ENCODE results near the gene USP17L19. TPM values are rescaled to one million over a fixed set of nuclear protein-coding genes. Genes with fewer than 3 reads are reported as not detected.
"Not testable (repeated sequence)": the region's sequence is repeated elsewhere in the genome, so short reads cannot be mapped to it uniquely, and the experiment has no call there.

USP17L19 gene, protein sequence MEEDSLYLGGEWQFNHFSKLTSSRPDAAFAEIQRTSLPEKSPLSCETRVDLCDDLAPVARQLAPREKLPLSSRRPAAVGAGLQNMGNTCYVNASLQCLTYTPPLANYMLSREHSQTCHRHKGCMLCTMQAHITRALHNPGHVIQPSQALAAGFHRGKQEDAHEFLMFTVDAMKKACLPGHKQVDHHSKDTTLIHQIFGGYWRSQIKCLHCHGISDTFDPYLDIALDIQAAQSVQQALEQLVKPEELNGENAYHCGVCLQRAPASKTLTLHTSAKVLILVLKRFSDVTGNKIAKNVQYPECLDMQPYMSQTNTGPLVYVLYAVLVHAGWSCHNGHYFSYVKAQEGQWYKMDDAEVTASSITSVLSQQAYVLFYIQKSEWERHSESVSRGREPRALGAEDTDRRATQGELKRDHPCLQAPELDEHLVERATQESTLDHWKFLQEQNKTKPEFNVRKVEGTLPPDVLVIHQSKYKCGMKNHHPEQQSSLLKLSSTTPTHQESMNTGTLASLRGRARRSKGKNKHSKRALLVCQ
- total RNA-seq (2022) (not detected in 2 replicates), Bru-seq, nascent RNA (not detected), BruChase-seq, experiment 1, labeled RNA remaining after a 6-hour chase (not detected), BruChase-seq, experiment 2, labeled RNA remaining after a 2-hour chase (not detected)
- long read RNA-seq, result 0 reads

DNA sequence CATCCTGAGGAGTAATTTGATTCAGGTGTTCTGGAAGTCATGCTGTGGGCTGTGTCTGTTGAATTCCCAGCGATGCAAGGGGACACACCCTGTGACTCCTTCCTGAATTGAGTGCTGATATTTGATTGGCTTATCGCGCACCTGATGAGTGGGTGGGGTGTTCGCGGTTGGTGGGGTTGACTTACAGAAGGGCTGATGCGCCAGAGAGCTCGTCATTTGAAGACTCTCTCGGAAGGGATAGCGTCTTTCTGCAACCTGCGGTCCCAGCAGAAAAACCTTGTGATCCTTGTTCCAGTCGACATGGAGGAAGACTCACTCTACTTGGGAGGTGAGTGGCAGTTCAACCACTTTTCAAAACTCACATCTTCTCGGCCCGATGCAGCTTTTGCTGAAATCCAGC lies at the start of gene USP17L19:
USP17L19 (plus strand) TSS at position 301 of the 400 bp plus-strand sequence; CDS start at position 301, 0 bp downstream.
- H3K36me3 Mint-ChIP-seq (ENCODE audit: insufficient read depth, unreplicated experiment); CTCF ChIA-PET; DNase-seq (ENCODE audit: unreplicated experiment); H3K4me3 Mint-ChIP-seq (ENCODE audit: unreplicated experiment); H3K27ac Mint-ChIP-seq (ENCODE audit: low read depth, unreplicated experiment); H3K9me3 Mint-ChIP-seq (ENCODE audit: unreplicated experiment); BruUV-seq (replicated peaks); intact Hi-C loops (cut with micrococcal nuclease); H3K4me1 Mint-ChIP-seq (ENCODE audit: insufficient read depth, unreplicated experiment); POLR2A ChIA-PET; H3K27me3 Mint-ChIP-seq (ENCODE audit: insufficient read depth, unreplicated experiment): not testable (repeated sequence)

DNA sequence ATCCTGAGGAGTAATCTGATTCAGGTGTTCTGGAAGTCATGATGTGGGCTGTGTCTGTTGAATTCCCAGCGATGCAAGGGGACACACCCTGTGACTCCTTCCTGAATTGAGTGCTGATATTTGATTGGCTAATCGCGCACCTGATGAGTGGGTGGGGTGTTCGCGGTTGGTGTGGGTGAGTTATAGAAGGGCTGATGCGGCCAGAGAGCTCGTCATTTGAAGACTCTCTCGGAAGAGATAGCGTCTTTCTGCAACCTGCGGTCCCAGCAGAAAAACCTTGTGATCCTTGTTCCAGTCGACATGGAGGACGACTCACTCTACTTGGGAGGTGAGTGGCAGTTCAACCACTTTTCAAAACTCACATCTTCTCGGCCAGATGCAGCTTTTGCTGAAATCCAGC lies 42.8 kb upstream of the USP17L19 start, which contains the start of gene USP17L10:
USP17L10 (plus strand) TSS at position 301 of the 400 bp plus-strand sequence; CDS start at position 301, 0 bp downstream.
- H3K36me3 Mint-ChIP-seq (ENCODE audit: insufficient read depth, unreplicated experiment); H3K4me1 Mint-ChIP-seq (ENCODE audit: insufficient read depth, unreplicated experiment); DNase-seq (ENCODE audit: unreplicated experiment); H3K27me3 Mint-ChIP-seq (ENCODE audit: insufficient read depth, unreplicated experiment); intact Hi-C loops (cut with micrococcal nuclease); H3K27ac Mint-ChIP-seq (ENCODE audit: low read depth, unreplicated experiment); H3K4me3 Mint-ChIP-seq (ENCODE audit: unreplicated experiment); BruUV-seq (replicated peaks); H3K9me3 Mint-ChIP-seq (ENCODE audit: unreplicated experiment); POLR2A ChIA-PET; CTCF ChIA-PET: not testable (repeated sequence)

DNA sequence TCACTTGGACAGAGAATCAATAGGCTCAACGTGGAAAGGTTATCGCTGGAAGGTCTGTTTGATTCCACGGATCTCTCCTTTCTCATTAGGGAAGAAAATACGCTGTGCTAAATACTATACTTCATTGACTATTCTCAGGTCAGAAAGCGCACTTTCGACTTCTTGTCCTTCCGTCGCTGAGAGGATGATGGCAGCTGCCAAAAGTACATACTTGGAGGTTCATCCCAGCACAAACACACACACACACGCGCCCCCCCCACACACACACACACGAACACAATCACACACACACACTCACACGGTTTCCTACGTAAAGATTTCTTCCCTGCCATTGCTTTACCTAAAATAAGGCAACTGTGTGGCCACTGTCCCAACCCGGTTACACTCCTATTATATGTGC lies 38.5 kb upstream of the USP17L19 start:
- DNase-seq (ENCODE audit: unreplicated experiment); H3K27ac Mint-ChIP-seq (ENCODE audit: low read depth, unreplicated experiment); H3K4me3 Mint-ChIP-seq (ENCODE audit: unreplicated experiment); CTCF ChIA-PET; H3K4me1 Mint-ChIP-seq (ENCODE audit: insufficient read depth, unreplicated experiment); H3K9me3 Mint-ChIP-seq (ENCODE audit: unreplicated experiment); intact Hi-C loops (cut with micrococcal nuclease); BruUV-seq (replicated peaks); POLR2A ChIA-PET; H3K27me3 Mint-ChIP-seq (ENCODE audit: insufficient read depth, unreplicated experiment); H3K36me3 Mint-ChIP-seq (ENCODE audit: insufficient read depth, unreplicated experiment): not testable (repeated sequence)

DNA sequence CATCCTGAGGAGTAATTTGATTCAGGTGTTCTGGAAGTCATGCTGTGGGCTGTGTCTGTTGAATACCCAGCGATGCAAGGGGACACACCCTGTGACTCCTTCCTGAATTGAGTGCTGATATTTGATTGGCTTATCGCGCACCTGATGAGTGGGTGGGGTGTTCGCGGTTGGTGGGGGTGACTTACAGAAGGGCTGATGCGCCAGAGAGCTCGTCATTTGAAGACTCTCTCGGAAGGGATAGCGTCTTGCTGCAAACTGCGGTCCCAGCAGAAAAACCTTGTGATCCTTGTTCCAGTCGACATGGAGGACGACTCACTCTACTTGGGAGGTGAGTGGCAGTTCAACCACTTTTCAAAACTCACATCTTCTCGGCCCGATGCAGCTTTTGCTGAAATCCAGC lies 38.1 kb upstream of the USP17L19 start, which contains the start of gene USP17L11:
USP17L11 (plus strand) TSS at position 301 of the 400 bp plus-strand sequence; CDS start at position 301, 0 bp downstream.
- intact Hi-C loops (cut with micrococcal nuclease), result not testable (repeated sequence)

DNA sequence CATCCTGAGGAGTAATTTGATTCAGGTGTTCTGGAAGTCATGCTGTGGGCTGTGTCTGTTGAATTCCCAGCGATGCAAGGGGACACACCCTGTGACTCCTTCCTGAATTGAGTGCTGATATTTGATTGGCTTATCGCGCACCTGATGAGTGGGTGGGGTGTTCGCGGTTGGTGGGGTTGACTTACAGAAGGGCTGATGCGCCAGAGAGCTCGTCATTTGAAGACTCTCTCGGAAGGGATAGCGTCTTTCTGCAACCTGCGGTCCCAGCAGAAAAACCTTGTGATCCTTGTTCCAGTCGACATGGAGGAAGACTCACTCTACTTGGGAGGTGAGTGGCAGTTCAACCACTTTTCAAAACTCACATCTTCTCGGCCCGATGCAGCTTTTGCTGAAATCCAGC lies 33.3 kb upstream of the USP17L19 start, which contains the start of gene USP17L12:
USP17L12 (plus strand) TSS at position 301 of the 400 bp plus-strand sequence; CDS start at position 301, 0 bp downstream.
- BruUV-seq (replicated peaks); H3K4me3 Mint-ChIP-seq (ENCODE audit: unreplicated experiment); H3K27ac Mint-ChIP-seq (ENCODE audit: low read depth, unreplicated experiment); H3K36me3 Mint-ChIP-seq (ENCODE audit: insufficient read depth, unreplicated experiment); H3K9me3 Mint-ChIP-seq (ENCODE audit: unreplicated experiment); POLR2A ChIA-PET; H3K27me3 Mint-ChIP-seq (ENCODE audit: insufficient read depth, unreplicated experiment); H3K4me1 Mint-ChIP-seq (ENCODE audit: insufficient read depth, unreplicated experiment); DNase-seq (ENCODE audit: unreplicated experiment); CTCF ChIA-PET; intact Hi-C loops (cut with micrococcal nuclease): not testable (repeated sequence)

More for the DNA sequence above, 38.1 kb upstream of the USP17L19 start, which contains the start of gene USP17L11:
- BruUV-seq (replicated peaks); H3K27me3 Mint-ChIP-seq (ENCODE audit: insufficient read depth, unreplicated experiment); POLR2A ChIA-PET; H3K36me3 Mint-ChIP-seq (ENCODE audit: insufficient read depth, unreplicated experiment); DNase-seq (ENCODE audit: unreplicated experiment); H3K27ac Mint-ChIP-seq (ENCODE audit: low read depth, unreplicated experiment); CTCF ChIA-PET; H3K4me1 Mint-ChIP-seq (ENCODE audit: insufficient read depth, unreplicated experiment); H3K9me3 Mint-ChIP-seq (ENCODE audit: unreplicated experiment); H3K4me3 Mint-ChIP-seq (ENCODE audit: unreplicated experiment): not testable (repeated sequence)

DNA sequence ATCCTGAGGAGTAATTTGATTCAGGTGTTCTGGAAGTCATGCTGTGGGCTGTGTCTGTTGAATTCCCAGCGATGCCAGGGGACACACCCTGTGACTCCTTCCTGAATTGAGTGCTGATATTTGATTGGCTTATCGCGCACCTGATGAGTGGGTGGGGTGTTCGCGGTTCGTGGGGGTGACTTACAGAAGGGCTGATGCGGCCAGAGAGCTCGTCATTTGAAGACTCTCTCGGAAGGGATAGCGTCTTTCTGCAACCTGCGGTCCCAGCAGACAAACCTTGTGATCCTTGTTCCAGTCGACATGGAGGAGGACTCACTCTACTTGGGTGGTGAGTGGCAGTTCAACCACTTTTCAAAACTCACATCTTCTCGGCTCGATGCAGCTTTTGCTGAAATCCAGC lies 28.6 kb upstream of the USP17L19 start, which contains the start of gene USP17L13:
USP17L13 (plus strand) TSS at position 301 of the 400 bp plus-strand sequence; CDS start at position 301, 0 bp downstream.
- H3K4me1 Mint-ChIP-seq (ENCODE audit: insufficient read depth, unreplicated experiment); H3K27me3 Mint-ChIP-seq (ENCODE audit: insufficient read depth, unreplicated experiment); H3K27ac Mint-ChIP-seq (ENCODE audit: low read depth, unreplicated experiment); intact Hi-C loops (cut with micrococcal nuclease); H3K9me3 Mint-ChIP-seq (ENCODE audit: unreplicated experiment); CTCF ChIA-PET; H3K4me3 Mint-ChIP-seq (ENCODE audit: unreplicated experiment); H3K36me3 Mint-ChIP-seq (ENCODE audit: insufficient read depth, unreplicated experiment); POLR2A ChIA-PET; DNase-seq (ENCODE audit: unreplicated experiment); BruUV-seq (replicated peaks): not testable (repeated sequence)

DNA sequence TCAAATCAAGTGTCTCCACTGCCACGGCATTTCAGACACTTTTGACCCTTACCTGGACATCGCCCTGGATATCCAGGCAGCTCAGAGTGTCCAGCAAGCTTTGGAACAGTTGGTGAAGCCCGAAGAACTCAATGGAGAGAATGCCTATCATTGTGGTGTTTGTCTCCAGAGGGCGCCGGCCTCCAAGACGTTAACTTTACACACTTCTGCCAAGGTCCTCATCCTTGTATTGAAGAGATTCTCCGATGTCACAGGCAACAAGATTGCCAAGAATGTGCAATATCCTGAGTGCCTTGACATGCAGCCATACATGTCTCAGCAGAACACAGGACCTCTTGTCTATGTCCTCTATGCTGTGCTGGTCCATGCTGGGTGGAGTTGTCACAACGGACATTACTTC lies 22.9 kb upstream of the USP17L19 start:
- H3K4me1 Mint-ChIP-seq (ENCODE audit: insufficient read depth, unreplicated experiment); intact Hi-C loops (cut with micrococcal nuclease); BruUV-seq (replicated peaks); H3K9me3 Mint-ChIP-seq (ENCODE audit: unreplicated experiment); CTCF ChIA-PET; DNase-seq (ENCODE audit: unreplicated experiment); POLR2A ChIA-PET; H3K27me3 Mint-ChIP-seq (ENCODE audit: insufficient read depth, unreplicated experiment); H3K27ac Mint-ChIP-seq (ENCODE audit: low read depth, unreplicated experiment); H3K4me3 Mint-ChIP-seq (ENCODE audit: unreplicated experiment); H3K36me3 Mint-ChIP-seq (ENCODE audit: insufficient read depth, unreplicated experiment): not testable (repeated sequence)

DNA sequence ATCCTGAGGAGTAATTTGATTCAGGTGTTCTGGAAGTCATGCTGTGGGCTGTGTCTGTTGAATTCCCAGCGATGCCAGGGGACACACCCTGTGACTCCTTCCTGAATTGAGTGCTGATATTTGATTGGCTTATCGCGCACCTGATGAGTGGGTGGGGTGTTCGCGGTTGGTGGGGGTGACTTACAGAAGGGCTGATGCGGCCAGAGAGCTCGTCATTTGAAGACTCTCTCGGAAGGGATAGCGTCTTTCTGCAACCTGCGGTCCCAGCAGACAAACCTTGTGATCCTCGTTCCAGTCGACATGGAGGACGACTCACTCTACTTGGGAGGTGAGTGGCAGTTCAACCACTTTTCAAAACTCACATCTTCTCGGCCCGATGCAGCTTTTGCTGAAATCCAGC lies 19.1 kb upstream of the USP17L19 start, which contains the start of gene USP17L15:
USP17L15 (plus strand) TSS at position 301 of the 400 bp plus-strand sequence; CDS start at position 301, 0 bp downstream.
- POLR2A ChIA-PET; H3K36me3 Mint-ChIP-seq (ENCODE audit: insufficient read depth, unreplicated experiment); H3K4me3 Mint-ChIP-seq (ENCODE audit: unreplicated experiment); H3K4me1 Mint-ChIP-seq (ENCODE audit: insufficient read depth, unreplicated experiment); DNase-seq (ENCODE audit: unreplicated experiment); CTCF ChIA-PET; H3K27me3 Mint-ChIP-seq (ENCODE audit: insufficient read depth, unreplicated experiment); intact Hi-C loops (cut with micrococcal nuclease); H3K9me3 Mint-ChIP-seq (ENCODE audit: unreplicated experiment); BruUV-seq (replicated peaks); H3K27ac Mint-ChIP-seq (ENCODE audit: low read depth, unreplicated experiment): not testable (repeated sequence)

DNA sequence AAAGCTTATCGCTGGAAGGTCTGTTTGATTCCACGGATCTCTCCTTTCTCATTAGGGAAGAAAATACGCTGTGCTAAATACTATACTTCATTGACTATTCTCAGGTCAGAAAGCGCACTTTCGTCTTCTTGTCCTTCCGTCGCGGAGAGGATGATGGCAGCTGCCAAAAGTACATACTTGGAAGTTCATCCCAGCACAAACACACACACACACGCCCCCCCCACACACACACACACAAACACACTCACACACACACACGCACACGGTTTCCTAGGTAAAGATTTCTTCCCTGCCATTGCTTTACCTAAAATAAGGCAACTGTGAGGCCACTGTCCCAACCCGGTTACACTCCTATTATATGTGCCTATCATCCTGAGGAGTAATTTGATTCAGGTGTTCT lies 14.7 kb upstream of the USP17L19 start:
- H3K4me3 Mint-ChIP-seq (ENCODE audit: unreplicated experiment); CTCF ChIA-PET; intact Hi-C loops (cut with micrococcal nuclease); H3K36me3 Mint-ChIP-seq (ENCODE audit: insufficient read depth, unreplicated experiment); BruUV-seq (replicated peaks); H3K27me3 Mint-ChIP-seq (ENCODE audit: insufficient read depth, unreplicated experiment); H3K27ac Mint-ChIP-seq (ENCODE audit: low read depth, unreplicated experiment); H3K4me1 Mint-ChIP-seq (ENCODE audit: insufficient read depth, unreplicated experiment); POLR2A ChIA-PET; H3K9me3 Mint-ChIP-seq (ENCODE audit: unreplicated experiment): not testable (repeated sequence)
- DNase-seq (ENCODE audit: unreplicated experiment), result peak; percentile 0
